GM13976 (cell line): Measurements from ENCODE around the gene PRAC1.

ENCODE experiments used
- DNase-seq: peaks from one replicate; pipeline ENCODE4 v3.0.0; 2012; ENCODE audit warnings: low spot score
- in situ Hi-C: fragments of 300-500 bp; cut with MboI; formaldehyde crosslinking; loops from one replicate; pipeline ENCODE4 v1.12.0; 2022; ENCODE audit warnings: low sequenced_read_pairs, mixed read lengths, inconsistent platforms; ENCODE audit not compliant: unreplicated experiment
- TF ChIP-seq, protein P1 (sequence below): IDR thresholded peaks from 2 replicates; pipeline ENCODE4 v1.5.1; 2012; ENCODE audit warnings: borderline replicate concordance, mild to moderate bottlenecking; ENCODE audit not compliant: insufficient read depth; ENCODE audit errors: extremely low read depth, missing control alignments, control extremely low read depth

The PRAC1 gene

DNA sequence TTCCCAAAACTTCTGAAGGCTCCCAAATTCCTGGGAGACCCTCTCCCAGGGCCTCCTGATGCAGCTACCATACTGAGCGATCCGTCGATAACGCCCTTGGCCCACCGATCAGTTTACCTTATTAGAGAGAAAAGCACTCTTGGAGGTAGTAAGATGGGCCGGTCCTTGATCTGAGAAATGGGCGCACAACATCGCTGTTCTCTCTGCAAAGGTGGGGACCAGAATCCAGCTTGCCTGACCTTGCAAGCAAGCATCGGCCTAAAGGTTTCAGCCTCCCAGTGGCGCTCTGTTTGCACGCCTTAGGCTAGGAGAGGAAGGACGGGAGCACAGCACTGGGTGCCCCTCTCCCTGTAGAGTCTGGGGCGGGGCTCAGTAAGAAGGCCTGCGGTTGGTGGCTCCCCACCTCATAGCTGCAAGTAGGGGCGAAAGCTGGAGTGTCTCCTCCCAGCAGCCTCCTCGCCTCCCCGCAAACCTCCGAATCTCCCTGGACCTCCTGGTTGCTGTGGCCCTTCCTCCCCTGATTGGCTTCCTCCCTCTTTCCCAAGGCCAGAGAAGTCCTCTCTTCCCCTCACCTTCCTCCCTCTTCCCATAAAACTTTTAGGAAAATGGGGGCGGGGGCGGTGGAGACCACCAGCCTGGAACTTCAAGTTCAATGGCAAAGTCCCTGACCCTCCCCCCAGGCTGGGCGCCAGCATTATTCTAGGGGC lies at the start of gene PRAC1:
Gene PRAC1 (minus strand): TSS at position 318 of the 707 bp plus-strand sequence. CDS start 126 bp downstream, at position 192.
- TF ChIP-seq, protein P1, sequence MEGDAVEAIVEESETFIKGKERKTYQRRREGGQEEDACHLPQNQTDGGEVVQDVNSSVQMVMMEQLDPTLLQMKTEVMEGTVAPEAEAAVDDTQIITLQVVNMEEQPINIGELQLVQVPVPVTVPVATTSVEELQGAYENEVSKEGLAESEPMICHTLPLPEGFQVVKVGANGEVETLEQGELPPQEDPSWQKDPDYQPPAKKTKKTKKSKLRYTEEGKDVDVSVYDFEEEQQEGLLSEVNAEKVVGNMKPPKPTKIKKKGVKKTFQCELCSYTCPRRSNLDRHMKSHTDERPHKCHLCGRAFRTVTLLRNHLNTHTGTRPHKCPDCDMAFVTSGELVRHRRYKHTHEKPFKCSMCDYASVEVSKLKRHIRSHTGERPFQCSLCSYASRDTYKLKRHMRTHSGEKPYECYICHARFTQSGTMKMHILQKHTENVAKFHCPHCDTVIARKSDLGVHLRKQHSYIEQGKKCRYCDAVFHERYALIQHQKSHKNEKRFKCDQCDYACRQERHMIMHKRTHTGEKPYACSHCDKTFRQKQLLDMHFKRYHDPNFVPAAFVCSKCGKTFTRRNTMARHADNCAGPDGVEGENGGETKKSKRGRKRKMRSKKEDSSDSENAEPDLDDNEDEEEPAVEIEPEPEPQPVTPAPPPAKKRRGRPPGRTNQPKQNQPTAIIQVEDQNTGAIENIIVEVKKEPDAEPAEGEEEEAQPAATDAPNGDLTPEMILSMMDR, result no peak
- DNase-seq, result no peak
- in situ Hi-C loops, result no loop called here

- no peak for DNase-seq
- TF ChIP-seq, protein P1, result no peak
- in situ Hi-C loops, result no loop called here
Measured at GRCh38 chr17:48770954-48771353, 48.6 kb upstream of the PRAC1 start.

- TF ChIP-seq, protein P1, result no peak
- no peak for DNase-seq
- in situ Hi-C loops, result no loop called here
Measured at GRCh38 chr17:48769009-48769675, 46.8 kb upstream of the PRAC1 start.

- TF ChIP-seq, protein P1, result no peak
- in situ Hi-C loops, result no loop called here
- no peak for DNase-seq
Measured at GRCh38 chr17:48767263-48767774, 45.0 kb upstream of the PRAC1 start.

- in situ Hi-C loops, result no loop called here
- TF ChIP-seq, protein P1, result no peak
- DNase-seq, result no peak
Measured at GRCh38 chr17:48761114-48761513, 38.8 kb upstream of the PRAC1 start.

DNA sequence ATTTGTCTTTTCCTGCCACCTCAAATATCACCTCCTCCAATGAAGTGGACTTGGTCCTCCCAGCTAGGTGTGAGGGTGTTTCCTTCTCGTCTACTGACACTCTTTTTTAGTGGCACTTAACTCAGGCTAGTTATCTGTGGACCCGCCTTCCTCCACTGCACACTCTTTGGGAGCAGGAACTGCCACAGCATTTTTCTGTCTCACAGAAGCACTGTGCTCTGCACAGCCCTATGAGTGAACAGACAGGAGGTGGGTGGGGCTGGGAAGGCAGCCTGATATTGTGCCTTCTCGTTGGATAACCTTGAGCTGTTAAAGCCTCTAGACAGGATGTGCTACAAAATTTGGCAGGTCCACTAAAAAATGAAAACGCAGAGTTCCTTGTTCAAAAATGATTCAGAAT lies 38.1 kb upstream of the PRAC1 start:
- TF ChIP-seq, protein P1, result no peak
- in situ Hi-C loops, result no loop called here
- no peak for DNase-seq
